GM18951 (cell line): ENCODE measurements around the gene RGS6.

ENCODE experiments used
- POLR2A ChIP-seq: IDR thresholded peaks from 4 replicates; pipeline ENCODE4 v1.6.1; 2011; ENCODE audit warnings: mild to moderate bottlenecking; ENCODE audit not compliant: insufficient read length, insufficient read depth; ENCODE audit errors: extremely low read depth
- in situ Hi-C: fragments of 300-500 bp; cut with MboI; formaldehyde crosslinking; loops from one replicate; pipeline ENCODE4 v1.12.0; 2022; ENCODE audit warnings: low sequenced_read_pairs, mixed read lengths, inconsistent platforms; ENCODE audit not compliant: unreplicated experiment

Gene RGS6

DNA sequence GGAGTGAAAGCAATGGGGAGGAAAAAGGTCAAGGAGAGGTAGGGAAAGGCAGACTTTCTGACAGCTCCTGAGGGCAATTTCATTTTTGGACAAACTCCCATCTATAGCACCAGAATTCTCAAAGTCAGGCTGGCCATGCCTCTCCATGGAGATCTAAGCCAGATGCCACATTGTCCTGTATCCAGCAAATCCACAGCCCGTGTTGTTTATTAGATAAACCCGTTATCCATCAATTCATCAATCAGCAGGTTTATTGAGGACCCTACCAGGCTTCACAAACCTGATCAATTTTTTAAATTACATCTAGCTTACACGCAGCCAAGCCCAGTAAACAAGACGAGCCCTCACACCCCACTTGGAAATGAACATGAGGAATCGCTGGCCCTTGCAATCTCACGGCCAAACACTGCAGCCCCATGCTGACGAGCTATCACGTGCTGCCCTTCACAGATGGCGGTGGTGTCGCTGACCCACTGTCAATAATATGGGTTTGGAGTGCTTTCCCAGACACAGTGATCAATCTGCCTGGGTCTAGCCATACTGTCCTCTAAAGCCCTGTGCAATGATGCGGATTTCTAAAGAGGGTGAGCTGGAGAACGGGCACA is 628.8 kb downstream of the RGS6 start:
- in situ Hi-C loops: no loop called here
- no peak for TF ChIP-seq POLR2A

DNA sequence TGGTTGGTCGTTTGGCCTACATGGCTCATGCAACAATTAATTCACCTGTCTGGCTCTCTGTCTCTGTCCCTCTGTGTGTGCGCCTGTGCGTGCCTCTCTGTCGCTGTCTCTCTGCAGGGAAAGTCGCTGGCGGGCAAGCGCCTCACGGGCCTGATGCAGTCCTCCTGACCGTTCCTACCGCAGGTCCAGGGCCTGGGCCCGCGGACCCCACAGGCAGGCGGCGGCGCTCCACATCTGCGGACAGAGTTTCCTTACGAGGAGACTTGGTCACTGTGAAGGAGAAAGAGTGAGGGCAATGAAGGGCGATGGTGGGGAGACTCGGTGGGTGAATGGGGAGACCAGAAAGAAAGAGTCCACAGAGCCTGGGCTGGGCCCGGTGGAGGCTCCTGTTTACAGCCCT is 630.1 kb downstream of the RGS6 start:
- in situ Hi-C loops: no loop called here
- no peak for TF ChIP-seq POLR2A

DNA sequence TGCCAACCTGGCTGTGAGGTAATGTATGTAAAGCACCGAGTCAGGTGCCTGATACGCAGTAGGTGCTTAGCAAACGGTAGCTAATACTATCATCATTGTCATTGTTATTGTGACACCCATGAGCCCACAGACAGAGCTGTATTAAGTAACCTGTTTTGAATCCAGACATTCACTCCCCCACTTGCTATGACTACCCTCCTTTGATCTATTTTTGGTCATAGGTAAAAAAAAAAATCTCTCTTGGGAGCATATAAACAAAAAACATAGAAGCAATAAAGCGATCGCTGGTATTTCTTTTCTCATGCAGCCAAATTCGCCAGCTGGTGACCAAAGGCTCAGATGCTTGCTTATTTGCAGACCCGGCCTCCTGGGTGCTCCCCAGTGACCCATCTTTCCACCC is 631.4 kb downstream of the RGS6 start:
- TF ChIP-seq POLR2A: no peak

DNA sequence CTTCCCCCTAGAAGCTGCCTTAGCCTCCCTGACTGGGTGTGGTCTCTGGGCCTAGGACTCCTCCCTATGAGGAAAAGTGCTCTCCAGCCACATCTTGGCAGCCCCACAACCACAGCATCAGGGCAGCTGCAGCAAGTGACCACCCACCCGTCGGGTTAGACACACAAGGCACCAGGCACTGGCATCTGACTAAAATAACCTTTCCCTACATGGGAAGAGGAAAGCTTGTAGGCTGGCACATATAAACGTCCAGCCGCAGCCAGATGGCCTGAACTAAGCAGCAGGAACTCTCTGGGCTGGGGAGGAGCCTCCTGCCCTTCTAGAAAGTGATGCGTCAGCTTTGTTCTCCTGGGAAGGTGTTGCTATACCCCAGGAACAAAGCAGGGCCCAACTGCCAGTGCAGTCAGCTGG is 632.9 kb downstream of the RGS6 start:
- in situ Hi-C loops: no loop called here
- TF ChIP-seq POLR2A: no peak

More for the DNA sequence above, 631.4 kb downstream of the RGS6 start:
- in situ Hi-C loops: no loop called here

DNA sequence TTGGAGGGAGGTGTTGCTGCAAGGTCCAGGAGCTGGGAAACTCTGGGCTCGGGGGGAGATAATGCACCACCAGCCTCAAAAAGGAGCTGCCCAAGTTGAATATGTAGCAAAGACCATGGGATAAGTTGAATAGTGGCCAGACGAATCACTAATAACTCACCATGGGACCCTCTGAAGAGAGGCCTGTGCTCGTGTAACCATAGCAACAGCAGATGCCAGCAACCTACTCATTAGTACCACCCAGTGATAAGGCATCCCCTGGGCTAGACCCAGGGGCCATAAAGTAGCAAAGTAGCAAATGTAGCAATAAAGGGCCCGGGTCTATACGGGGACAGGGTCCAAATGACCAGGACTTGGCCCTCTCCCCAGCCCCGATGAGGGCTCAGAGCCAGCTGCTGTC is 633.7 kb downstream of the RGS6 start:
- TF ChIP-seq POLR2A: no peak
- in situ Hi-C loops: no loop called here

DNA sequence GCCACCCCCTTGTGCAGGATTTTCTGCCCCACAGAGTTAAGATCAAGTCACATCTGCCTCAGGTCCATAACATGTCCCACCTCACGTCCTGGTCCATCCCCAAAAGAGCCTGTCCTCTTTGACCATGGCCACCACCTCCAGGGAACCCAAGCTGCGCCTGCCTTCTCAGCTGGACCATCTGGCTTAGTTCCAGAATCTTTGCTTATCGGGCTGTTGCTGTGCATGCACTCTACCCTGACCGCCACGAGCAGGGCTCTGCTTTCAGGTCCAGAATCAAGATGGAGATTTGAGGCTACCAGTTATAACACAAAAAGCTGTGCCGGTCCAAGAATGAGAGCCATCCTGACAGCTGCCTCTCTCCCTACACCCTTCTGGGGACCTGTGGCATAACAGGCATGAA is 635.0 kb downstream of the RGS6 start:
- in situ Hi-C loops: no loop called here
- TF ChIP-seq POLR2A: no peak

DNA sequence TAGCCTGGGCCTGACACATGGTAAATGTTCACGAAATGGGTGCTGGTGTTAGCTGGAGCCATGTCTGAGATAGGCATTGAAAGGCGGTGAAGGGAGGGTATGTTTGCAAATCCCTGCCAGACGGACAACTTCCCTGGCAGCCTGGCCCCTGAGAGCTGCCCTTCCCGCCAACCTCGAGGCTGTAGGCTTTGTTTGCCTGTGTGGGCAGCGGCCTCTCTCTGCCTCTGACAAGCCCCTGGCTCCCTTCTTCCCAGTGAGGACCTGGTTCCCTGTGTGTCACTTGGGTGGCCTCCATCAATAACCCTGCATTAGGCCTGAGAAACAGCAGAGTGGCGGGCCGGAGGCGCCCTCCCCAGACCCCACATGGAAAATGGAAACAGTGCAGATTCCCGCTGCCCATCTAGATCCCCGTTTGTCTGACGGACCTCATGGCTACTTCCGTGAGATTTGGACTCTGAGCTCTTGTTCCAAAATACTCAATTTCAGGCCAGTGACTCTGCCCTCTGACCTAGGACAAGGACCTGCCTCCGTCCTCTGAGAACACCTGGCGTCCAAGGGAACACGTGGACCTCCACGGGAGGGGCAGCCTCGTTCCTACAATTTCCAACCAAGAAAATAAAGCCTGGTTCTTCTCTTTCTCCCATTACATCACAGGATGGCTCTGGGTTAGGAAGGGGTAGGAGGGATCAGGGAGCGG is 636.2 kb downstream of the RGS6 start:
- no peak for TF ChIP-seq POLR2A
- in situ Hi-C loops: no loop called here

DNA sequence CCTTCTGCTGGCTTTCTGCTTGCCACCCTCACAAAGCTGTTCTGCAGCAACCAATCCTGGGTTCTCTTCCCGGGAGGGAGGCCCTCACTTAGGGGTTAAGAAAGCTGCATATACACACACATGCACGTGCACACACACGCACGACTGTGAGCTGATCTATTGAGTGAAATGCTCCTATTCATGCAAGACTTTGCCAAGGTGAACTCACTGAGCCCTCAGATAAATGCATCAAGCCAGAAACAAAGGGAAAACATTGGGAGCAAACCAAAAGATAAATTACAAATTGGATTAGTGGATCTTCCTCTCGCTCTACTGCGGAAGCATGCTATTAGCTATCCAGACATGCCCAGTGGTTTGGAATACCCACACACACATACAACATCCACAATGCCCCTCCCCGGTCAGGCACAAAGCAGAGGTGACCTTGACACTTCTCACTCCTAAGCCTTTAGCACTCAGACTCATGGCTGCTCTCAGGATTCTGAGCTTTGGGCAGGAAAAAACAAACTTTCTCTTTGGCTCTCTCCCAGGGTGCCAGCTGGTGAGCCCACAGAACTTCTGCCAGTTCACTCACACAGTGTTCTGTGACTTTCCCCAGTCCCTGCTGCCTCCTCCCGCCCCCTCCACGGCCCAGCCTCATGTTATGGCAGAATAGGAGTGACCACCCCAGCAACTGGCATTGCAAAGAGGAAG is 641.6 kb downstream of the RGS6 start:
- no peak for TF ChIP-seq POLR2A
- in situ Hi-C loops: no loop called here

DNA sequence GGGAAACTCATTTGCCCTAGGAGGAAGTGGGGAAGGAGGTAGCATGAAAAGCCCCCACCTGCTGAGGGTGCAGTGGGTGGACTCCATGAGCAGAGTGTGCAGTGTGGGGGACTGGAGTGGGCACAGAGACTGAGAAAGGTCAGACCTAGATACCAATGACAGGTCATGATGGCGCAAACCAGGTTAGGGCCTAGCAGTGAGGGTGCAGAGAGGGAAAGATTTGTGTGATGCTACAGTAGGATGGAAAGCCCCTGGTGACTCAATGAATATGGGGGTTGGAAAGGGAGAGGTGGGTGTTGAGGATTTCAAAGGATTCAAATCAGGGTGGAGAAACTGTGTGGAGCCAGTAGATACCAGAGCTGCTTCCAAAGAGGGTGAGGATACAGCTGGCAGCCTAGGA is 642.5 kb downstream of the RGS6 start:
- in situ Hi-C loops: no loop called here

DNA sequence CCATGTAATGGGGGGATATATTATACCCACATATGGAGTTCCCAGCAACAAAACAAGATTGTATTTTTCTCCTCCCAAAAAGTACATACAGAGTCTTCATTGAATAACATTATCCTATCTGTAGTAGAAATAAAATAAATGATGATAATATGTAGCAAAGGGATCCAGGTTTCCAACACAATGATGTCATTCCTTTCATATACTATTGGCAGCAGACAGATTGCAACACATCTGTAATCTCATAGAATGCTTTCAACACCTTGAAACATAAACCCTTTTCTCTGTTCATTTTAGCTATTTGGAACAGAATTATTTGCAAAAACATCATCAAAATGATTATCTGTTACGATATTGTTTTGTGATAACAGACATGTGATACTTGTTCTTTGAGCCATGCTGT is 644.0 kb downstream of the RGS6 start:
- in situ Hi-C loops: no loop called here
- TF ChIP-seq POLR2A: no peak

More for the DNA sequence above, 642.5 kb downstream of the RGS6 start:
- TF ChIP-seq POLR2A: no peak

DNA sequence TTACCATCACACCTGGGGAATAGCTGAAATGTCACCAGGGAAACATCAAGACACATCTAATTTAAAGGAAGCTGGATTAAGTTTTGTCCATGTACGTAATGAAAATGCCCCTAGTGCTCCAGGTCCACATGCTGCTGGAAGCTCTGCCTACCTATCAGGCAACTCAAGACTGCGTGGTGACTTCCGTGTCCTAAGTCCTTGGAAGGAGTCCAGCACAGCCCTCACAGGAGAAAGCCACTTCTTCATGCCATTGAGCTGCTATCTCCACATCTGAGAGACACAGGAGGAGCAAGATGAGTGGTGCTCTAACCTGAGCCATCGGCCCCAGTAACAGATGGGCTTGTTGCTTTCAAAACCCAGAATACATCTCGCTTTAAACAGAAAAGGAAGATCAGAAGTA is 645.3 kb downstream of the RGS6 start:
- in situ Hi-C loops: no loop called here
- no peak for TF ChIP-seq POLR2A

DNA sequence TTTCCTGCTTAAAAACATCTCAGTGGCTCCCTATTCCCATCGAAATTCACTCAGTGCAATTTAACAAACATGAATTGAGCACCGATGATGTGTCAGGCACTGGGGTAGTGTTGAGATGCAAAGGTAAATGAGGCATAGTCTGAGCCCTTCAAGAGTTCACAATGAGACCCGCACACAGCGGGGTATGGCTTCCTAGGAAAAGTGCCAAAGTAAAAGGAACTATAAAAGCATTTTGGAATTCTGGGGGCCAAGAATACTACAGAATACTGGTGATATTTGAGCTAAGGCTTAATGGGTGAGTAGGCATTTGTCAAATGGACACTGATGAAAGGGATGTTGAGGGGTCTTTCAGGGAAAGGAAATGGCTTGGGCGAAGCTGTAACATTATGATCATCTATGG is 646.3 kb downstream of the RGS6 start:
- in situ Hi-C loops: no loop called here
- TF ChIP-seq POLR2A: no peak

DNA sequence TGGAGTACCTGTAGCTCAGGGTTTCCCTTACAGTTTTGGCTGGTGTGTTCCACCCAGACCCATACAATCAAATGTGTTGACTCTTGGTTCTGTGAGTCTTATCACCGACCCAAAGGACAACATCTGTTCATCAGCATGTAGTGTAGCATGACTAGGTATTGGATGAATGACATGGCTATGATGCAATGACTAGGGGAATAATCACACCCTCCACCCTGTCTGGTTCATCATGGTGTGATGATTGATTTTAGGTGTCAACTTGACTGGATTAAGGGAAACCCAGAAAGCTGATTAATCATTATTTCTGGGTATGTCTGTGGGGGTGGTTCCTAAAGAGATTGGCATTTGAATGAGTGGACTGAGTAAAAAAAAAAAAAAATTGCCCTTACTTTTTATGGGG is 650.4 kb downstream of the RGS6 start:
- in situ Hi-C loops: no loop called here
- TF ChIP-seq POLR2A: no peak

DNA sequence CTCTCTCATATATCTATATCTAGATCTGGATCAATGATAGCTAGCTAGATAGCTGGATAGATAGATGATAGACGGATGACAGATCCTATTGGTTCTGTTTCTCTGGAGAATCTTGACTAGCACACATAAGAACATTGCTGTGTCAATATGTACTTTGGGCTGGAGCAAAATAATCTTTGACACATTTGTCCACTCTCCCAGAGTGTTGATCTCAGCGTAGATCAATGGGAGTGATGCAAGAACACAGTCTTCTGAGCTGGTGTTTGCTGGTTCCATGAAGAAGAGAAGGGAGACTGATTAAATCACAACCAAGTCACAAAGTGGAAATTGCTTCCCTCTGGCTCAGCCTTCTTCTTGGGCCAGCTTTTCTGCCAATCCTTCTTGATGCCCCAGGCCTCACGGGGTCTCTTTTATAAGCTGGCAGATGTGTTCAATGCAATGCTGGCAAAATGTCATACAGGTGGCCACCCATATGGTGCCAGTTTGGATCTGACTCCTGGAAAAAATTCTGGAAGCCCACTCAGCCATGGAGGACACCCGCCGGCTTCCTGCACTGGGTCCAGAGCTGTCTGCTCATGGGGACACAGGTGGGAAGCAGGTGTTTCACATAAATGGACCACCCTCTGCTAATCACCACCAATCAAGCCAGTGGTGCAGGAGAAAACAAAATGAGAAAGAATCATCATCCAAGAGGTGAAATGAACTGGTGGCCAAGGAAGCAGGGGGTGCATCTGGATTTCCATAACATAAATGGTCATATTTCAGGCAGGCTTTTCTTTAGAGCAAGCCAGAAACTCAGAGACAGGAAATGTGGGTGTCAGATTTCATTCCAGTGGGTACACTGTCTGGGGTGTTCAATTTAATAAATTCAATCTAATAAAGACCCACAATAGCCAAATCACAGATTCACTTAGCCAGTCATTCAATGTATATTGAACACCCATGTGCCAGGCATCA is 651.4 kb downstream of the RGS6 start:
- no peak for TF ChIP-seq POLR2A
- in situ Hi-C loops: no loop called here
